ENCODE results near the gene PPP4R2.

PPP4R2 gene

GRCh38 chr3:72976281-72976741 is 20.3 kb upstream of the PPP4R2 start:
- no peak overlapping the region for H3K27ac ChIP-seq

DNA sequence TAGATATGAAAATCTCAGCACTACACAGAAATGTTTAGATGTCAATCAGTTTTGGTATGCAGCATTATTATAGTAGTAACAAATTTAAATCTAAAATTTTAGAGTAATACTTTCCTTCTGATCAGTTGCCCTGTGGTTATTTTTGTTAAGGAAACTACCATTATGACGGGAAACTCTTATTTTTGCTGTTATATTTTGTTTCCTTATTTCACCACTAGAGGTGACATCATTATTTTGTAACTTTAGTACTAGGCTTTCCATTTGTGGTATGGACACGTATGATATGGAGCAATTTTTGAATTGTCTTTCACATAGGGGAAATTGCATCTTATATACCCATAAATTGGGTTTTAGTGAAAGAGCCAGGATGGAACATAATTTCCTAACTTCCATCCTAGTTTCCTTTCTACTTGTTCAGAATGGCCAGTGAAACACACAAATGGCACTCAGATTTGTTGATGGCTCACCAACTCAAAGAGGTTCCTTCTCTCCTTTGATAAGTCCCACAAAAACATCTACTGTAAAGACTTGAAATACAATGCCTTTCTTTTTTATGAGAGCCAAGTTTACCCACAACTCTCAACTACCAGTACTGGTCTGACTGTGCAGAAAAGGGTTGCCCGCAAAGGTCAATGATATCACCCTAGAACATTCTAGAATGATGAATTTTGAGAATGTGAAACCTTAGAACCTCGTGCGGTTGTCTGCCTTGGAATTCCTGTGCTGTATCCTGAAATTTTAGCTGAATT is 19.4 kb upstream of the PPP4R2 start:
- TF ChIP-seq CTCF (conservative IDR thresholded peaks at IDR 0.05) = no peak
- H3K27ac ChIP-seq = no peak overlapping the region

More at GRCh38 chr3:72976281-72976741, 20.3 kb upstream of the PPP4R2 start:
- TF ChIP-seq CTCF (conservative IDR thresholded peaks at IDR 0.05) = no peak

DNA sequence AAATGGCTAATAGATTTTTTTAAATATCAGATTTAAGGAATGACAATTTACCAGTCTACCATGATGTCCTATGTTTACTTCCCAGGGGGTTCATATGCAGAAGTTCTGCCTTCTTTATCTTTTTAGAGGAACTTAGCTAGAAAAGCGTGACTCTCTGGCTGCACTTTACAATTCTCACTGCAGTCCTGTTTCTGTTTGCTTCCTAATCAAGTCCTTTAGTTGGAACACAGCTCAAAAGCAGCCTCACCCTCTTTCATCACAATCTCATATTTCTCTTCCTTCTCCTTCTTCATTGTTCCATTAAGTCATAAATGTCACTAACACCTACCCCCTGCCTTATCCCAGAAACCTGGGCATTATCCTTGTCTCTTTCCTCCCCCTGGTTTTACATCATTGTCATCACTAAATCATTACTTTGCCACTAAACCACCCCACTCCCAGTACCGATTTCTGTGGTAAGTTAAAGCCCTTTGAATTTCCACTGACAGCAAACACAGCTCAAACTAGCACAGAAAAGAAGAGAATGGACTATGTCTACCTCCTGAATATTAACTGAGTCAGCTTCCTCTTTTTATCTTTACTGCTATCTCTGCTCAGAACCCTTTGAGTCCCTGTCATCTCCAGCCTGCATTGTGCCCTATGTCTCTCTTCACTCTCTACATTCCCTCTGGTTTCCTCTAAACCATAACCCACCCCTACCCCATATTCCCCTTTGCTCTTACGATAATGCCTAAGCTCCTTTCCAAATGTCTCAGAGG is 13.8 kb upstream of the PPP4R2 start:
- TF ChIP-seq CTCF (conservative IDR thresholded peaks at IDR 0.05) = no peak
- H3K27ac ChIP-seq = no peak overlapping the region

DNA sequence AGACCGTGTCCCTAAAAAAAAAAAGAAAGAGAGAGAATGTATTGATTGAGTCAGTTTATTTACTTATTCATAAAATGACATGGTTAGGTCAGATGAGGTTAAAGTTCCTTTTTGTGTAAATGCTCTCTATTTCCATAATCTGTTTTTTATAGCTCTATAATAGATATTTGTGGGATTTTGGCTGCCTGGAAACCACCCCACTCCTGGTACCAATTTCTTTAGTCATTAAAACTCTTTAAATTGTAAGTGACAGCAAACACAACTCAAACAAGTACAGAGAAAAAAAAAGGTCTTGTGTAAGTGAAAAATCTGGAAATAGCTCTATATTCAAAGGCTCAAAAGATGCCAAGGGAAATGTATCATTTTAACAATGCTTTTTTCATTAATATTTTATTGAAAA is 11.0 kb upstream of the PPP4R2 start:
- no peak for TF ChIP-seq CTCF (conservative IDR thresholded peaks at IDR 0.05)
- no peak overlapping the region for H3K27ac ChIP-seq

- TF ChIP-seq CTCF (conservative IDR thresholded peaks at IDR 0.05) = no peak
- H3K27ac ChIP-seq = no peak overlapping the region
Measured at GRCh38 chr3:72990701-72991395, 5.8 kb upstream of the PPP4R2 start.

- no peak overlapping the region for H3K27ac ChIP-seq
- no peak for TF ChIP-seq CTCF (conservative IDR thresholded peaks at IDR 0.05)
Measured at GRCh38 chr3:72991522-72991921, 5.1 kb upstream of the PPP4R2 start.

GRCh38 chr3:72993391-72993790 is 3.2 kb upstream of the PPP4R2 start:
- H3K27ac ChIP-seq = no peak overlapping the region
- no peak for TF ChIP-seq CTCF (conservative IDR thresholded peaks at IDR 0.05)
